K562 (cell line): ENCODE results near the gene MAST4. TPM values are rescaled to one million over a fixed set of nuclear protein-coding genes. Genes with fewer than 3 reads are reported as not detected.
A peak's percentile ranks its signal among the peaks of the same experiment; 100 is the strongest.

Experiments used
- ARID1B ChIP-seq: fragments of 450-650 bp; IDR thresholded peaks from 2 replicates; pipeline ENCODE4 v1.6.1; 2016; ENCODE audit warnings: antibody characterized with exemption, mild to moderate bottlenecking, inconsistent platforms
- BRCA1 ChIP-seq, 2 experiments: fragments of 450-650 bp in 1 of 2; sonication (generic) in 1 of 2; formaldehyde crosslinking in 1 of 2; IDR thresholded peaks; 2 replicates each; pipeline versions ENCODE4 v1.5.0 to v1.6.1; 2017 to 2020; ENCODE audit warnings: mild to moderate bottlenecking in 1 of 2, missing genetic modification reagents in 1 of 2
- CSDE1 ChIP-seq, 2 experiments: fragments of 450-650 bp; IDR thresholded peaks; 2 replicates each; pipeline ENCODE4 v1.6.1; 2016; ENCODE audit warnings: mild to moderate bottlenecking in 1 of 2
- ESRRA ChIP-seq: fragments of 450-650 bp; IDR thresholded peaks from 2 replicates; pipeline ENCODE4 v1.6.1; 2014; ENCODE audit warnings: low read depth, mild to moderate bottlenecking, moderate library complexity, borderline replicate concordance
- HDAC6 ChIP-seq: IDR thresholded peaks from 2 replicates; pipeline ENCODE4 v1.6.1; 2012; ENCODE audit warnings: low read depth, mild to moderate bottlenecking, control low read depth, inconsistent platforms, low read length, moderate library complexity
- HNRNPL ChIP-seq: fragments of 200-400 bp; formaldehyde crosslinking; IDR thresholded peaks from 2 replicates; pipeline ENCODE4 v1.6.1; 2017; ENCODE audit warnings: low read depth, mild to moderate bottlenecking, low read length
- NFATC3 ChIP-seq: fragments of 450-650 bp; IDR thresholded peaks from 2 replicates; pipeline ENCODE4 v1.6.1; 2017; ENCODE audit warnings: mild to moderate bottlenecking
- YBX1 ChIP-seq: fragments of 450-650 bp; IDR thresholded peaks from 2 replicates; pipeline ENCODE4 v1.7.1; 2016; ENCODE audit warnings: mild to moderate bottlenecking
- ZNF12 ChIP-seq: sonication (generic); formaldehyde crosslinking; IDR thresholded peaks from 2 replicates; pipeline ENCODE4 v1.4.0; 2020; ENCODE audit warnings: mild to moderate bottlenecking, missing genetic modification reagents
- ZNF316 ChIP-seq: fragments of 450-650 bp; IDR thresholded peaks from 2 replicates; pipeline ENCODE4 v1.6.1; 2016
- ZNF398 ChIP-seq: fragments of 250-450 bp; sonication (Bioruptor Pico); IDR thresholded peaks from 2 replicates; pipeline ENCODE4 v1.8.0; 2021; ENCODE audit warnings: moderate library complexity, mild to moderate bottlenecking, inconsistent platforms
- polyA plus RNA-seq, 8 experiments: library from polyadenylated mRNA; depleted of rRNA in 4 of 8; stranded (reverse) in 5 of 8; unstranded in 3 of 8; fragments of >200 nt; fragmentation: Nextera tagmentation in 2 of 8; fragmentation: Illumina TruSeq in 1 of 8; extraction: Ambion mirVana in 2 of 8; extraction: Trizol in 1 of 8; gene quantifications; 2 replicates each; pipeline versions ENCODE4 v1.2.1 to v1.2.3, GENCODE V29; 2011 to 2014; ENCODE audit warnings: inconsistent platforms in 1 of 8, missing spikeins in 1 of 8
- total RNA-seq, 7 experiments: library from RNA; depleted of rRNA in 6 of 7; stranded (reverse); fragments of >200 nt in 6 of 7; fragmentation: Illumina TruSeq in 2 of 7; extraction: Trizol in 2 of 7; gene quantifications; 2 replicates each; pipeline versions ENCODE4 v1.2.1 to v1.2.3, GENCODE V29; 2011 to 2021; ENCODE audit warnings: low replicate concordance in 1 of 7
- TF ChIP-seq, protein P1 (sequence below): IDR thresholded peaks from 3 replicates; pipeline ENCODE4 v1.6.1; 2011; ENCODE audit warnings: borderline replicate concordance, mild to moderate bottlenecking; ENCODE audit not compliant: insufficient read length, insufficient read depth
- TF ChIP-seq, protein P2 (sequence below), 2 experiments: fragments of 450-650 bp; formaldehyde crosslinking in 1 of 2; IDR thresholded peaks; 2 replicates each; pipeline versions ENCODE4 v1.4.0 to v1.6.1; 2014 to 2020; ENCODE audit warnings: mild to moderate bottlenecking in 2 of 2, borderline replicate concordance in 1 of 2, low read depth in 1 of 2

MAST4 gene
- total and polyA plus RNA-seq, 9 of the 15 experiments (the other 6 are each of a cell fraction or from before 2014, with no cell fraction given): 0.88 to 10.1 (median 5.2) TPM

DNA sequence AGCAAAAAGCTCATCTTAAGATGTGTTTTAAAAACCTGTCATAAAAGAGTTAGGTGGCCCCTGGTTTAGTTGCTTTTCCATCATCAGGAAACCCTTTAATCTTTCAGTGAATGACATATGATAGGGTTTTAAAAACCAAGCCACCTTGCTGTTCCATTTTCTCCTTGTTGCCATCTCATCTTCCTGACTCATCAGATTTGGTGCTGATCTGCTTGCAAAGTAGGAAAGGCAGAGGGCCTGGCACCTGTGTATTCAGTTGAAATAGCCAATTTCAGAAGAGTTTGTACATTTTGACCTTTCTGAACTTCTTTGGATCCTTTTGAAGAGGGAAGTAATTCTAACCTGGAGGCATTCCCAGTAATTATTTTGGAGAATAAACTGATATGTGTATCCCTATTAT, 327.7 kb downstream of the MAST4 start (continued):
- TF ChIP-seq ESRRA (no peak), ZNF398 (CRISPR knock-in tag) (no peak), NFATC3 (no peak), CSDE1 (IDR thresholded peaks at IDR 0.05) (no peak), ZNF316 (peak; percentile 69), ZNF12 (no peak), ARID1B (no peak), HNRNPL (no peak), HDAC6 (no peak), YBX1 (no peak), BRCA1 (IDR thresholded peaks at IDR 0.05) (no peak), BRCA1 (CRISPR knock-in tag; IDR thresholded peaks at IDR 0.05) (no peak)
- TF ChIP-seq, protein P1, sequence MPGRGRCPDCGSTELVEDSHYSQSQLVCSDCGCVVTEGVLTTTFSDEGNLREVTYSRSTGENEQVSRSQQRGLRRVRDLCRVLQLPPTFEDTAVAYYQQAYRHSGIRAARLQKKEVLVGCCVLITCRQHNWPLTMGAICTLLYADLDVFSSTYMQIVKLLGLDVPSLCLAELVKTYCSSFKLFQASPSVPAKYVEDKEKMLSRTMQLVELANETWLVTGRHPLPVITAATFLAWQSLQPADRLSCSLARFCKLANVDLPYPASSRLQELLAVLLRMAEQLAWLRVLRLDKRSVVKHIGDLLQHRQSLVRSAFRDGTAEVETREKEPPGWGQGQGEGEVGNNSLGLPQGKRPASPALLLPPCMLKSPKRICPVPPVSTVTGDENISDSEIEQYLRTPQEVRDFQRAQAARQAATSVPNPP: no peak
- TF ChIP-seq, protein P2, sequence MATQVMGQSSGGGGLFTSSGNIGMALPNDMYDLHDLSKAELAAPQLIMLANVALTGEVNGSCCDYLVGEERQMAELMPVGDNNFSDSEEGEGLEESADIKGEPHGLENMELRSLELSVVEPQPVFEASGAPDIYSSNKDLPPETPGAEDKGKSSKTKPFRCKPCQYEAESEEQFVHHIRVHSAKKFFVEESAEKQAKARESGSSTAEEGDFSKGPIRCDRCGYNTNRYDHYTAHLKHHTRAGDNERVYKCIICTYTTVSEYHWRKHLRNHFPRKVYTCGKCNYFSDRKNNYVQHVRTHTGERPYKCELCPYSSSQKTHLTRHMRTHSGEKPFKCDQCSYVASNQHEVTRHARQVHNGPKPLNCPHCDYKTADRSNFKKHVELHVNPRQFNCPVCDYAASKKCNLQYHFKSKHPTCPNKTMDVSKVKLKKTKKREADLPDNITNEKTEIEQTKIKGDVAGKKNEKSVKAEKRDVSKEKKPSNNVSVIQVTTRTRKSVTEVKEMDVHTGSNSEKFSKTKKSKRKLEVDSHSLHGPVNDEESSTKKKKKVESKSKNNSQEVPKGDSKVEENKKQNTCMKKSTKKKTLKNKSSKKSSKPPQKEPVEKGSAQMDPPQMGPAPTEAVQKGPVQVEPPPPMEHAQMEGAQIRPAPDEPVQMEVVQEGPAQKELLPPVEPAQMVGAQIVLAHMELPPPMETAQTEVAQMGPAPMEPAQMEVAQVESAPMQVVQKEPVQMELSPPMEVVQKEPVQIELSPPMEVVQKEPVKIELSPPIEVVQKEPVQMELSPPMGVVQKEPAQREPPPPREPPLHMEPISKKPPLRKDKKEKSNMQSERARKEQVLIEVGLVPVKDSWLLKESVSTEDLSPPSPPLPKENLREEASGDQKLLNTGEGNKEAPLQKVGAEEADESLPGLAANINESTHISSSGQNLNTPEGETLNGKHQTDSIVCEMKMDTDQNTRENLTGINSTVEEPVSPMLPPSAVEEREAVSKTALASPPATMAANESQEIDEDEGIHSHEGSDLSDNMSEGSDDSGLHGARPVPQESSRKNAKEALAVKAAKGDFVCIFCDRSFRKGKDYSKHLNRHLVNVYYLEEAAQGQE (IDR thresholded peaks at IDR 0.05; ENCODE audit: borderline replicate concordance): no peak
- TF ChIP-seq, protein P2 (CRISPR knock-in tag; IDR thresholded peaks at IDR 0.05; ENCODE audit: low read depth): no peak
